ENCODE data around the gene FBXW12. TPM values are rescaled to one million over a fixed set of nuclear protein-coding genes. Genes with fewer than 3 reads are reported as not detected.

FBXW12 gene
- total RNA-seq, 1 experiment from 2014 or later = not detected

DNA sequence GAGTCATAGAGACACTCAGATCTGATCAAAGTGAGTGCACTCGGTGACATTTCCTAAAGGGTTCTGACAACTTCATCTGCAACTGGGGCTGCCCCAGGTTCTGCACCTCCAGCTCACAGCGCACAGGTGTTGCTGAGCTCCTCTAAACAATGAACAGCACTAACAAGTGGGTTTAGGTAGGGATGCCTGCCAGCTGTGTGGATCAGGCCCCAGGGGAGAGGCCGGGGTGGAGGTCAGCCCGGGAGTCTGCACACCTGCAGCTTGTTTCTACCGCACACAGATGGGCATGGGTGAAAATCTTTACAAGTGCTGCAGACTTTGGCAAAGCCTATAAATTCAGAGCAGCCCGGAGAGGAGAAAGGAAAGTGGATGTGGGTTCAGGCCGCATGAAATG is 355 bp downstream of the FBXW12 start:
- Histone ChIP-seq H3F3A (ENCODE audit: low read length, unreplicated experiment) (no peaks in the 10 kb centered on the region), H3K4me2 (ENCODE audit: low read length) (no peak overlapping the region), H3K79me2 (ENCODE audit: low read length) (no peaks in the 10 kb centered on the region), H3K9me3 (ENCODE audit: low read length) (no peaks in the 10 kb centered on the region), H2AFZ (ENCODE audit: low read length) (no peak overlapping the region), H3K36me3 (ENCODE audit: low read depth, low read length) (no peaks in the 10 kb centered on the region), H3K9me2 (replicated peaks; ENCODE audit: low read length) (no peaks in the 10 kb centered on the region), H4K20me1 (ENCODE audit: low read length) (no peaks in the 10 kb centered on the region), H3K27me3 (ENCODE audit: low read length) (no peaks in the 10 kb centered on the region), H3K9ac (ENCODE audit: low read length) (no peak overlapping the region), H3K4me1 (ENCODE audit: insufficient read depth, low read length) (no peaks in the 10 kb centered on the region), H3K27ac (ENCODE audit: low read length) (no peak overlapping the region), H3K4me3 (ENCODE audit: low read length) (no peak overlapping the region)
- intact Hi-C loops (cut with micrococcal nuclease) = no loop called here
- TF ChIP-seq CTCF (conservative IDR thresholded peaks at IDR 0.05; ENCODE audit: low read depth, low read length) = no peak
- TF ChIP-seq EZH2 (IDR thresholded peaks at IDR 0.05; ENCODE audit: low read length, unreplicated experiment) = no peak
- no peak for TF ChIP-seq EZH2phosphoT487 (IDR thresholded peaks at IDR 0.05; ENCODE audit: borderline replicate concordance, low read length)
- ATAC-seq = no peak
- ChIA-PET CTCF (no interaction called here), POLR2A (ENCODE audit: unreplicated experiment) (interaction anchor here (0.6 kb wide), 1 partner anchor 347 kb away, joined by 7 read pairs; no protein-coding TSS in a partner anchor)
- BruUV-seq (replicated peaks) = no TSS peak
- DNase-seq = no peak

- ATAC-seq = no peak
These were observed 930 bp downstream of the FBXW12 start for GRCh38 chr3:48372862-48373435.

More at GRCh38 chr3:48372862-48373435, 930 bp downstream of the FBXW12 start:
- no peak for DNase-seq
- POLR2A ChIA-PET (ENCODE audit: unreplicated experiment) = no interaction called here
- Histone ChIP-seq H3K36me3 (ENCODE audit: low read depth, low read length) (no peaks in the 10 kb centered on the region), H2AFZ (ENCODE audit: low read length) (no peak overlapping the region), H3K4me2 (ENCODE audit: low read length) (no peak overlapping the region), H3K9ac (ENCODE audit: low read length) (no peak overlapping the region), H4K20me1 (ENCODE audit: low read length) (no peaks in the 10 kb centered on the region), H3K79me2 (ENCODE audit: low read length) (no peaks in the 10 kb centered on the region), H3K9me2 (replicated peaks; ENCODE audit: low read length) (no peaks in the 10 kb centered on the region), H3K9me3 (ENCODE audit: low read length) (no peaks in the 10 kb centered on the region), H3F3A (ENCODE audit: low read length, unreplicated experiment) (no peaks in the 10 kb centered on the region), H3K4me1 (ENCODE audit: insufficient read depth, low read length) (no peaks in the 10 kb centered on the region), H3K27me3 (ENCODE audit: low read length) (no peaks in the 10 kb centered on the region), H3K27ac (ENCODE audit: low read length) (no peak overlapping the region), H3K4me3 (ENCODE audit: low read length) (no peak overlapping the region)
- TF ChIP-seq EZH2 (IDR thresholded peaks at IDR 0.05; ENCODE audit: low read length, unreplicated experiment) = no peak
- no peak for TF ChIP-seq CTCF (conservative IDR thresholded peaks at IDR 0.05; ENCODE audit: low read depth, low read length)
- intact Hi-C loops (cut with micrococcal nuclease) = no loop called here
- BruUV-seq (replicated peaks) = no TSS peak
- CTCF ChIA-PET = no interaction called here
